Mononuclear cell (primary cell): ENCODE data around the gene PERM1. TPM values are rescaled to one million over a fixed set of nuclear protein-coding genes. Genes with fewer than 3 reads are reported as not detected.
"Not testable (repeated sequence)": the region's sequence is repeated elsewhere in the genome, so short reads cannot be mapped to it uniquely, and the experiment has no call there.

Experiments used
- H3K27me3 ChIP-seq: 2 replicates; pipeline ENCODE4 v1.6.0; 2011; ENCODE audit warnings: low read length, control low read depth; ENCODE audit not compliant: insufficient read depth
- H3K4me1 ChIP-seq: 2 replicates; pipeline ENCODE4 v1.5.1; 2011; ENCODE audit warnings: mild to moderate bottlenecking, low read length, control low read depth; ENCODE audit not compliant: insufficient read depth
- H3K4me3 ChIP-seq: 2 replicates; pipeline ENCODE4 v1.5.1; 2011; ENCODE audit warnings: mild to moderate bottlenecking, low read length, moderate library complexity
- H3K9me3 ChIP-seq: 2 replicates; pipeline ENCODE4 v1.5.1; 2011; ENCODE audit warnings: low read depth, mild to moderate bottlenecking, control low read depth, low read length
- total RNA-seq: library from RNA; depleted of rRNA; stranded (reverse); fragments of >200 nt; gene quantifications from one replicate; pipeline ENCODE4 v1.2.3, GENCODE V29; 2012

The PERM1 gene
- total RNA-seq, 1 donor = 0.10 TPM

GRCh38 chr1:978835-979743 lies 2.8 kb downstream of the PERM1 start:
- peaks cover 7% of the 10 kb centered on the region for H3K4me1 ChIP-seq
- no peaks in the 10 kb centered on the region for H3K27me3 ChIP-seq
- no peaks in the 10 kb centered on the region for H3K9me3 ChIP-seq
- no peak overlapping the region for H3K4me3 ChIP-seq

- Histone ChIP-seq H3K4me3 (no peak overlapping the region), H3K27me3 (no peaks in the 10 kb centered on the region), H3K9me3 (no peaks in the 10 kb centered on the region), H3K4me1 (peaks cover 7% of the 10 kb centered on the region)
Observed at GRCh38 chr1:978069-978834, 3.6 kb downstream of the PERM1 start.

- not testable (repeated sequence) for H3K4me1 ChIP-seq, H3K4me3 ChIP-seq, H3K27me3 ChIP-seq, H3K9me3 ChIP-seq
Observed at GRCh38 chr1:976791-977190, 5.1 kb downstream of the PERM1 start.

- H3K27me3 ChIP-seq = peaks cover 3% of the 10 kb centered on the region
- H3K4me3 ChIP-seq = no peak overlapping the region
- H3K4me1 ChIP-seq = peaks cover 7% of the 10 kb centered on the region
- no peaks in the 10 kb centered on the region for H3K9me3 ChIP-seq
Observed at GRCh38 chr1:975896-976683, 5.8 kb downstream of the PERM1 start.

GRCh38 chr1:975365-975764 lies 6.5 kb downstream of the PERM1 start:
- Histone ChIP-seq H3K4me1 (peaks cover 7% of the 10 kb centered on the region), H3K4me3 (no peak overlapping the region), H3K27me3 (peaks cover 3% of the 10 kb centered on the region), H3K9me3 (no peaks in the 10 kb centered on the region)

- Histone ChIP-seq H3K4me3 (no peak overlapping the region), H3K4me1 (peaks cover 7% of the 10 kb centered on the region), H3K27me3 (peaks cover 3% of the 10 kb centered on the region), H3K9me3 (no peaks in the 10 kb centered on the region)
Observed at GRCh38 chr1:974687-975328, 7.1 kb downstream of the PERM1 start.

- Histone ChIP-seq H3K27me3 (peaks cover 6% of the 10 kb centered on the region), H3K9me3 (no peaks in the 10 kb centered on the region), H3K4me1 (peaks cover 7% of the 10 kb centered on the region), H3K4me3 (no peak overlapping the region)
Observed at GRCh38 chr1:974293-974640, 7.6 kb downstream of the PERM1 start.

GRCh38 chr1:973459-974292 lies 8.2 kb downstream of the PERM1 start:
- Histone ChIP-seq H3K9me3 (no peaks in the 10 kb centered on the region), H3K4me1 (peaks cover 7% of the 10 kb centered on the region), H3K4me3 (no peak overlapping the region), H3K27me3 (peaks cover 6% of the 10 kb centered on the region)

- Histone ChIP-seq H3K27me3 (peaks cover 6% of the 10 kb centered on the region), H3K4me3 (no peak overlapping the region), H3K4me1 (peaks cover 7% of the 10 kb centered on the region), H3K9me3 (no peaks in the 10 kb centered on the region)
Observed at GRCh38 chr1:972726-973458, 9.0 kb downstream of the PERM1 start.

GRCh38 chr1:971751-972506 lies 10.0 kb downstream of the PERM1 start:
- Histone ChIP-seq H3K27me3 (peaks cover 6% of the 10 kb centered on the region), H3K9me3 (no peaks in the 10 kb centered on the region), H3K4me3 (no peak overlapping the region), H3K4me1 (peaks cover 14% of the 10 kb centered on the region)

- no peak overlapping the region for H3K4me3 ChIP-seq
- peaks cover 19% of the 10 kb centered on the region for H3K4me1 ChIP-seq
- no peaks in the 10 kb centered on the region for H3K9me3 ChIP-seq
- peaks cover 6% of the 10 kb centered on the region for H3K27me3 ChIP-seq
Observed at GRCh38 chr1:970973-971730, 10.7 kb downstream of the PERM1 start.

GRCh38 chr1:970242-970972 lies 11.5 kb downstream of the PERM1 start:
- H3K4me3 ChIP-seq = no peak overlapping the region

More at GRCh38 chr1:970242-970972, 11.5 kb downstream of the PERM1 start:
- Histone ChIP-seq H3K9me3 (no peaks in the 10 kb centered on the region), H3K27me3 (peaks cover 6% of the 10 kb centered on the region), H3K4me1 (peaks cover 19% of the 10 kb centered on the region)
